Mesenchymal stem cell (in vitro differentiated cells and primary cell): ENCODE measurements around the gene ARL15.

Experiments used
- DNase-seq: peaks from one replicate; pipeline ENCODE4 v3.0.0-alpha.2; 2013
- H2AFZ ChIP-seq: one replicate; pipeline ENCODE4 v1.6.1; 2013; ENCODE audit warnings: low read depth, mild to moderate bottlenecking, control low read depth, inconsistent platforms, low read length, moderate library complexity
- H2AK5ac ChIP-seq: 2 replicates; pipeline ENCODE4 v1.6.1; 2013; ENCODE audit warnings: low read length, moderate library complexity, mild to moderate bottlenecking, inconsistent platforms; ENCODE audit not compliant: severe bottlenecking
- H2BK120ac ChIP-seq: one replicate; pipeline ENCODE4 v1.6.1; 2013; ENCODE audit warnings: low read depth, mild to moderate bottlenecking, inconsistent platforms, low read length, moderate library complexity
- H2BK12ac ChIP-seq, 2 experiments: one replicate each; pipeline ENCODE4 v1.6.1; 2013; ENCODE audit warnings: inconsistent platforms in 2 of 2, low read length in 2 of 2, mild to moderate bottlenecking in 2 of 2, moderate library complexity in 2 of 2, control low read depth in 1 of 2
- H2BK15ac ChIP-seq: one replicate; pipeline ENCODE4 v1.6.1; 2013; ENCODE audit warnings: mild to moderate bottlenecking, low read depth, inconsistent platforms; ENCODE audit not compliant: poor library complexity, severe bottlenecking
- H2BK5ac ChIP-seq: 2 replicates; pipeline ENCODE4 v1.6.1; 2013; ENCODE audit warnings: low read depth, mild to moderate bottlenecking, low read length, control low read depth, inconsistent platforms; ENCODE audit not compliant: poor library complexity, severe bottlenecking
- H3K14ac ChIP-seq, 2 experiments: one replicate each; pipeline ENCODE4 v1.6.1; 2013; ENCODE audit warnings: inconsistent platforms in 2 of 2, low read length in 2 of 2, control low read depth in 1 of 2, mild to moderate bottlenecking in 1 of 2, moderate library complexity in 1 of 2
- H3K18ac ChIP-seq, 2 experiments: one replicate each; pipeline ENCODE4 v1.6.1; 2013; ENCODE audit warnings: inconsistent platforms in 2 of 2, low read length in 2 of 2, control low read depth in 1 of 2, low read depth in 1 of 2, mild to moderate bottlenecking in 1 of 2
- H3K23ac ChIP-seq, 2 experiments: one replicate each; pipeline ENCODE4 v1.6.1; 2013; ENCODE audit warnings: inconsistent platforms in 2 of 2, low read length in 2 of 2, mild to moderate bottlenecking in 2 of 2, moderate library complexity in 2 of 2, control low read depth in 1 of 2
- H3K27ac ChIP-seq: 2 replicates; pipeline ENCODE4 v1.5.1; 2013; ENCODE audit warnings: mild to moderate bottlenecking, moderate library complexity, low read length, control low read depth, inconsistent platforms; ENCODE audit not compliant: poor library complexity, severe bottlenecking
- H3K27me3 ChIP-seq, 2 experiments: 2 replicates each; pipeline versions ENCODE4 v1.6.1 to v1.7.0; 2013; ENCODE audit warnings: low read length in 2 of 2, mild to moderate bottlenecking in 2 of 2, moderate library complexity in 2 of 2, control low read depth in 1 of 2, inconsistent platforms in 1 of 2; ENCODE audit not compliant: control insufficient read depth in 1 of 2, insufficient read depth in 1 of 2
- H3K36me3 ChIP-seq, 2 experiments: 2 replicates each; pipeline versions ENCODE4 v1.6.1 to v1.7.0; 2013; ENCODE audit warnings: low read length in 2 of 2, control low read depth in 1 of 2, inconsistent platforms in 1 of 2, low read depth in 1 of 2, mild to moderate bottlenecking in 1 of 2; ENCODE audit not compliant: insufficient read depth in 2 of 2, control insufficient read depth in 1 of 2
- H3K4ac ChIP-seq, 2 experiments: one replicate each; pipeline ENCODE4 v1.6.1; 2013; ENCODE audit warnings: inconsistent platforms in 2 of 2, low read length in 2 of 2, mild to moderate bottlenecking in 2 of 2, moderate library complexity in 2 of 2, control low read depth in 1 of 2, low read depth in 1 of 2
- H3K4me1 ChIP-seq: 2 replicates; pipeline ENCODE4 v1.6.1; 2013; ENCODE audit warnings: low read depth, low read length, control low read depth; ENCODE audit not compliant: control insufficient read depth, insufficient read depth
- H3K4me2 ChIP-seq: 2 replicates; pipeline ENCODE4 v1.6.1; 2013; ENCODE audit warnings: low read length, mild to moderate bottlenecking, inconsistent platforms; ENCODE audit not compliant: poor library complexity, severe bottlenecking
- H3K4me3 ChIP-seq, 2 experiments: 2 replicates each; pipeline versions ENCODE4 v1.5.1 to v1.7.0; 2013; ENCODE audit warnings: low read length in 2 of 2, mild to moderate bottlenecking in 2 of 2, control low read depth in 1 of 2, low read depth in 1 of 2; ENCODE audit not compliant: insufficient read depth in 1 of 2
- H3K79me1 ChIP-seq: replicated peaks from 2 replicates; pipeline ENCODE4 v1.6.1; 2013; ENCODE audit warnings: mild to moderate bottlenecking, control low read depth, low read length, inconsistent platforms; ENCODE audit not compliant: poor library complexity, severe bottlenecking
- H3K9ac ChIP-seq: 2 replicates; pipeline ENCODE4 v1.7.0; 2013; ENCODE audit warnings: mild to moderate bottlenecking, low read length, moderate library complexity
- H3K9me3 ChIP-seq: 2 replicates; pipeline ENCODE4 v1.7.0; 2013; ENCODE audit warnings: mild to moderate bottlenecking, low read length; ENCODE audit not compliant: control insufficient read depth
- H4K8ac ChIP-seq: one replicate; pipeline ENCODE4 v1.6.1; 2013; ENCODE audit warnings: inconsistent platforms, mild to moderate bottlenecking, low read length, moderate library complexity
- H4K91ac ChIP-seq: one replicate; pipeline ENCODE4 v1.6.1; 2013; ENCODE audit warnings: mild to moderate bottlenecking, low read length, inconsistent platforms
- WGBS: methylation state at CpG from one replicate; pipeline ENCODE4 v1.1.7; 2013; ENCODE audit warnings: mixed read lengths; 5-methylcytosine and 5-hydroxymethylcytosine counted together

The ARL15 gene

GRCh38 chr5:54229041-54229780 is 81.2 kb downstream of the ARL15 start:
- H4K8ac ChIP-seq, result no peak overlapping the region
- no peak overlapping the region for H3K14ac ChIP-seq
- no peak overlapping the region for H3K4me3 ChIP-seq
- H3K4me1 ChIP-seq, result no peaks in the 10 kb centered on the region
- H3K9me3 ChIP-seq, result no peaks in the 10 kb centered on the region
- no peak overlapping the region for H2AK5ac ChIP-seq
- no peak overlapping the region for H3K9ac ChIP-seq
- H2BK5ac ChIP-seq, result no peak overlapping the region
- no peak overlapping the region for H2BK15ac ChIP-seq
- no peak overlapping the region for H2BK12ac ChIP-seq
- 22% methylated on average over 4 of the region's 6 CpGs for WGBS
- H3K27me3 ChIP-seq, result no peaks in the 10 kb centered on the region
- no peak overlapping the region for H4K91ac ChIP-seq
- no peaks in the 10 kb centered on the region for H3K36me3 ChIP-seq
- peaks cover 43% of the 10 kb centered on the region for H3K79me1 ChIP-seq
- peak; percentile 60 for DNase-seq
- no peak overlapping the region for H3K18ac ChIP-seq
- H3K4me2 ChIP-seq, result no peak overlapping the region
- no peak overlapping the region for H3K23ac ChIP-seq
- H2BK120ac ChIP-seq, result no peak overlapping the region
- H3K27ac ChIP-seq, result no peak overlapping the region
- H3K4ac ChIP-seq, result no peak overlapping the region
- no peak overlapping the region for H2AFZ ChIP-seq

GRCh38 chr5:54227759-54228158 is 82.6 kb downstream of the ARL15 start:
- no peak overlapping the region for H3K27ac ChIP-seq
- H4K8ac ChIP-seq, result no peak overlapping the region
- H3K27me3 ChIP-seq, result no peaks in the 10 kb centered on the region
- H3K79me1 ChIP-seq, result peaks cover 45% of the 10 kb centered on the region
- no peak overlapping the region for H3K18ac ChIP-seq
- no peak overlapping the region for H2BK120ac ChIP-seq
- no peak overlapping the region for H4K91ac ChIP-seq
- H3K36me3 ChIP-seq, result no peaks in the 10 kb centered on the region
- H3K4me3 ChIP-seq, result no peak overlapping the region
- no peak overlapping the region for H3K4ac ChIP-seq
- no peak overlapping the region for H3K4me2 ChIP-seq
- no peak overlapping the region for H3K23ac ChIP-seq
- H3K4me1 ChIP-seq, result no peaks in the 10 kb centered on the region
- H2BK5ac ChIP-seq, result no peak overlapping the region
- no peak overlapping the region for H2AK5ac ChIP-seq
- no peak for DNase-seq
- H2BK15ac ChIP-seq, result no peak overlapping the region
- no peak overlapping the region for H3K14ac ChIP-seq
- H3K9me3 ChIP-seq, result no peaks in the 10 kb centered on the region
- no peak overlapping the region for H2BK12ac ChIP-seq
- no peak overlapping the region for H2AFZ ChIP-seq
- 100% methylated on average over 1 of the region's 1 CpG for WGBS
- no peak overlapping the region for H3K9ac ChIP-seq

GRCh38 chr5:54227109-54227508 is 83.3 kb downstream of the ARL15 start:
- H3K14ac ChIP-seq, result no peak overlapping the region
- H2AFZ ChIP-seq, result no peak overlapping the region
- H3K9ac ChIP-seq, result no peak overlapping the region
- H3K79me1 ChIP-seq, result peaks cover 42% of the 10 kb centered on the region
- 78% methylated on average over 3 of the region's 3 CpGs for WGBS
- no peak for DNase-seq
- no peaks in the 10 kb centered on the region for H3K4me1 ChIP-seq
- H3K23ac ChIP-seq, result no peak overlapping the region
- H4K8ac ChIP-seq, result no peak overlapping the region
- no peak overlapping the region for H3K4me2 ChIP-seq
- no peak overlapping the region for H3K27ac ChIP-seq
- no peak overlapping the region for H2BK15ac ChIP-seq
- no peaks in the 10 kb centered on the region for H3K27me3 ChIP-seq
- H4K91ac ChIP-seq, result no peak overlapping the region
- H3K4ac ChIP-seq, result no peak overlapping the region
- H2BK5ac ChIP-seq, result no peak overlapping the region
- no peak overlapping the region for H2BK120ac ChIP-seq
- H3K9me3 ChIP-seq, result no peaks in the 10 kb centered on the region
- H2AK5ac ChIP-seq, result no peak overlapping the region
- no peaks in the 10 kb centered on the region for H3K36me3 ChIP-seq
- H2BK12ac ChIP-seq, result peak overlapping the region in 1 of 2 experiments; percentile 13
- no peak overlapping the region for H3K4me3 ChIP-seq
- H3K18ac ChIP-seq, result no peak overlapping the region

- Histone ChIP-seq H3K79me1 (peaks cover 37% of the 10 kb centered on the region), H2AFZ (no peak overlapping the region), H3K27me3 (no peaks in the 10 kb centered on the region), H3K9ac (no peak overlapping the region), H3K4me2 (no peak overlapping the region), H3K14ac (no peak overlapping the region), H3K23ac (no peak overlapping the region), H2BK120ac (no peak overlapping the region), H3K4me3 (no peak overlapping the region), H2BK5ac (no peak overlapping the region), H2BK15ac (no peak overlapping the region), H4K91ac (no peak overlapping the region), H3K18ac (no peak overlapping the region), H3K9me3 (no peaks in the 10 kb centered on the region), H2BK12ac (no peak overlapping the region), H4K8ac (no peak overlapping the region), H3K27ac (no peak overlapping the region), H3K4me1 (no peaks in the 10 kb centered on the region), H3K4ac (no peak overlapping the region), H2AK5ac (no peak overlapping the region), H3K36me3 (no peaks in the 10 kb centered on the region)
- 95% methylated on average over 5 of the region's 5 CpGs for WGBS
- no peak for DNase-seq
These were observed 84.2 kb downstream of the ARL15 start for GRCh38 chr5:54226215-54226614.
